K562 (cell line): Measurements from ENCODE around the gene PLA2G4D. TPM values are rescaled to one million over a fixed set of nuclear protein-coding genes. Genes with fewer than 3 reads are reported as not detected.

Source experiments
- ATAC-seq: fragments of 200-7000 bp; cut with Tn5 transposase; 3 replicates; pipeline ENCODE4 v1.9.1; 2020; ENCODE audit warnings: moderate library complexity
- BruUV-seq: library from RNA; stranded (reverse); fragments of 400-500 nt; replicated peaks from 2 replicates; lab custom pipeline; 2021; lab: Mats Ljungman, UMichigan
- CTCF ChIA-PET: fragments of 300-600 bp; formaldehyde crosslinking; extraction: SDS; loops from one replicate; lab custom pipeline; 2021; ENCODE audit warnings: low intra/inter-chr PET ratio; lab: Yijun Ruan, JAX
- POLR2A ChIA-PET: fragments of 300-600, 350-650 bp; sonication (Branson Sonifier 250); formaldehyde crosslinking; extraction: SDS; loops from one replicate; lab custom pipeline; 2021; ENCODE audit warnings: antibody characterized with exemption, inconsistent platforms; lab: Yijun Ruan, JAX
- DNase-seq, 4 experiments: peaks; one replicate each; pipeline versions ENCODE4 v3.0.0 to v3.0.0-alpha.2; 2011 to 2018; ENCODE audit warnings: low spot score in 3 of 4, mixed read lengths in 3 of 4; ENCODE audit errors: extremely low read depth in 1 of 4
- FAIRE-seq: peaks from 2 replicates; lab custom pipeline; 2011; peaks lifted over from hg19 to GRCh38; lab: Jason Lieb, UNC
- H2AFZ ChIP-seq: 2 replicates; pipeline ENCODE4 v1.6.0; 2011; ENCODE audit warnings: low read depth, low read length, control low read depth, inconsistent platforms
- H3K27ac ChIP-seq: fragments of 200-600 bp; 3 replicates; pipeline ENCODE4 v1.8.0; 2011; ENCODE audit warnings: low read depth, mild to moderate bottlenecking, control low read depth, inconsistent platforms, low read length, moderate library complexity, mixed read lengths; ENCODE audit errors: extremely low read depth
- H3K27me3 ChIP-seq, 2 experiments: fragments of 300-600 bp in 1 of 2; 2 replicates in 1 of 2; 3 replicates in 1 of 2; pipeline versions ENCODE4 v1.6.0 to v1.8.0; 2011; ENCODE audit warnings: inconsistent platforms in 2 of 2, low read length in 2 of 2, mild to moderate bottlenecking in 1 of 2, mixed read lengths in 1 of 2, moderate library complexity in 1 of 2; ENCODE audit not compliant: control insufficient read depth in 2 of 2, insufficient read depth in 2 of 2
- H3K36me3 ChIP-seq: fragments of 300-600 bp; 3 replicates; pipeline ENCODE4 v1.8.0; 2011; ENCODE audit warnings: mild to moderate bottlenecking, low read length, inconsistent platforms; ENCODE audit not compliant: control insufficient read depth, insufficient read depth
- H3K4me1 ChIP-seq, 2 experiments: fragments of 200-600 bp in 1 of 2; replicated peaks in 1 of 2; 2 replicates in 1 of 2; 3 replicates in 1 of 2; pipeline versions ENCODE4 v1.5.1 to v1.8.0; 2011; ENCODE audit warnings: inconsistent platforms in 2 of 2, low read length in 2 of 2, mild to moderate bottlenecking in 1 of 2, mixed read lengths in 1 of 2, moderate library complexity in 1 of 2; ENCODE audit not compliant: control insufficient read depth in 2 of 2, insufficient read depth in 2 of 2
- H3K4me2 ChIP-seq: 2 replicates; pipeline ENCODE4 v1.6.1; 2011; ENCODE audit warnings: low read length, control low read depth, inconsistent platforms, mixed read lengths; ENCODE audit not compliant: insufficient read depth
- H3K4me3 ChIP-seq: fragments of 200-600 bp; sonication (generic), shearing (Covaris generic); 2 replicates; pipeline ENCODE4 v1.5.1; 2016; ENCODE audit warnings: control low read depth, inconsistent platforms
- H3K79me2 ChIP-seq: fragments of 200-600 bp; 3 replicates; pipeline ENCODE4 v1.8.0; 2011; ENCODE audit warnings: low read length, inconsistent platforms; ENCODE audit not compliant: control insufficient read depth, insufficient read depth
- H3K9ac ChIP-seq, 2 experiments: 2 replicates each; pipeline versions ENCODE4 v1.6.0 to v1.6.1; 2011; ENCODE audit warnings: low read depth in 2 of 2, low read length in 2 of 2, control low read depth in 1 of 2, inconsistent platforms in 1 of 2, mild to moderate bottlenecking in 1 of 2, mixed read lengths in 1 of 2; ENCODE audit not compliant: insufficient read depth in 1 of 2
- H3K9me1 ChIP-seq: one replicate; pipeline ENCODE4 v1.6.0; 2011; ENCODE audit warnings: inconsistent platforms, mild to moderate bottlenecking, low read length, moderate library complexity; ENCODE audit not compliant: control insufficient read depth, insufficient read depth
- H3K9me3 ChIP-seq: replicated peaks from 2 replicates; pipeline ENCODE4 v1.5.1; 2011; ENCODE audit warnings: low read depth, low read length, inconsistent platforms; ENCODE audit not compliant: control insufficient read depth, insufficient read depth
- H4K20me1 ChIP-seq: replicated peaks from 2 replicates; pipeline ENCODE4 v1.6.1; 2011; ENCODE audit warnings: low read length, inconsistent platforms, mixed read lengths; ENCODE audit not compliant: control insufficient read depth, insufficient read depth
- E2F3 ChIP-seq: fragments of 250-450 bp; sonication (Bioruptor Pico); IDR thresholded peaks from 2 replicates; pipeline ENCODE4 v1.4.0; 2020; ENCODE audit warnings: mild to moderate bottlenecking
- EP300 ChIP-seq: IDR thresholded peaks from 2 replicates; pipeline ENCODE4 v1.6.1; 2012; ENCODE audit warnings: low read length, improper control_type of control experiment
- FOXK2 ChIP-seq, 2 experiments: fragments of 450-650 bp; IDR thresholded peaks in 1 of 2; conservative IDR thresholded peaks in 1 of 2; 2 replicates each; pipeline ENCODE4 v1.6.1; 2016; ENCODE audit warnings: low read depth in 2 of 2, mild to moderate bottlenecking in 1 of 2
- JUN ChIP-seq, 2 experiments: sonication (generic) in 1 of 2; formaldehyde crosslinking in 1 of 2; IDR thresholded peaks; 2 replicates each; pipeline versions ENCODE4 v1.6.1 to v1.8.0; 2012 to 2022; ENCODE audit warnings: borderline replicate concordance in 2 of 2, mild to moderate bottlenecking in 2 of 2, improper control_type of control experiment in 1 of 2, low read depth in 1 of 2, low read length in 1 of 2, missing genetic modification reagents in 1 of 2
- MAFK ChIP-seq: IDR thresholded peaks from 2 replicates; pipeline ENCODE4 v1.6.1; 2011; ENCODE audit warnings: low read length, improper control_type of control experiment
- RFX5 ChIP-seq: IDR thresholded peaks from 2 replicates; pipeline ENCODE4 v1.6.1; 2011; ENCODE audit warnings: low read depth, mild to moderate bottlenecking, improper control_type of control experiment, low read length
- SNIP1 ChIP-seq: fragments of 450-650 bp; IDR thresholded peaks from 2 replicates; pipeline ENCODE4 v1.7.1; 2017; ENCODE audit warnings: low read depth, mild to moderate bottlenecking
- SRSF1 ChIP-seq: fragments of 200-400 bp; formaldehyde crosslinking; IDR thresholded peaks from 2 replicates; pipeline ENCODE4 v1.6.1; 2017; ENCODE audit warnings: mild to moderate bottlenecking, low read depth, low read length, moderate library complexity
- TAF1 ChIP-seq: IDR thresholded peaks from 2 replicates; pipeline ENCODE4 v1.6.1; 2011; ENCODE audit warnings: mild to moderate bottlenecking, low read length, moderate library complexity; ENCODE audit not compliant: insufficient read depth, control insufficient read depth, severe bottlenecking; ENCODE audit errors: extremely low read depth
- TAF9B ChIP-seq: fragments of 450-650 bp; IDR thresholded peaks from 2 replicates; pipeline ENCODE4 v1.6.1; 2018; ENCODE audit warnings: mild to moderate bottlenecking; ENCODE audit not compliant: partially characterized antibody
- ZNF133 ChIP-seq: fragments of 250-450 bp; sonication (Bioruptor Pico); IDR thresholded peaks from 2 replicates; pipeline ENCODE4 v1.4.0; 2020; ENCODE audit warnings: mild to moderate bottlenecking
- ZNF3 ChIP-seq: fragments of 250-450 bp; sonication (Bioruptor Pico); IDR thresholded peaks from 2 replicates; pipeline ENCODE4 v1.5.0; 2021; ENCODE audit warnings: mild to moderate bottlenecking, moderate library complexity
- ZNF717 ChIP-seq: fragments of 250-450 bp; sonication (Bioruptor Pico); IDR thresholded peaks from 2 replicates; pipeline ENCODE4 v1.5.0; 2021
- WGBS: fragments of 100-300 bp; shearing (Covaris generic); methylation state at CpG from one replicate; pipeline ENCODE4 v1.1.6; 2016; ENCODE audit warnings: low coverage, mixed read lengths; ENCODE audit not compliant: insufficient coverage; ENCODE audit errors: missing lambda C conversion rate; 5-methylcytosine and 5-hydroxymethylcytosine counted together
- in situ Hi-C: fragments of 300-500 bp; cut with MboI; formaldehyde crosslinking; loops from 4 replicates; pipeline ENCODE4 v1.15.0; 2018; ENCODE audit warnings: inconsistent platforms, mixed read lengths
- intact Hi-C: fragments of 100-400 bp; cut with micrococcal nuclease; formaldehyde crosslinking; loops from 2 replicates; pipeline ENCODE4 v1.14.2; 2022
- polyA plus RNA-seq, 8 experiments: library from polyadenylated mRNA; depleted of rRNA in 4 of 8; stranded (reverse) in 5 of 8; unstranded in 3 of 8; fragments of >200 nt; fragmentation: Nextera tagmentation in 2 of 8; fragmentation: Illumina TruSeq in 1 of 8; extraction: Ambion mirVana in 2 of 8; extraction: Trizol in 1 of 8; gene quantifications; 2 replicates each; pipeline versions ENCODE4 v1.2.1 to v1.2.3, GENCODE V29; 2011 to 2014; ENCODE audit warnings: inconsistent platforms in 1 of 8, missing spikeins in 1 of 8
- total RNA-seq, 7 experiments: library from RNA; depleted of rRNA in 6 of 7; stranded (reverse); fragments of >200 nt in 6 of 7; fragmentation: Illumina TruSeq in 2 of 7; extraction: Trizol in 2 of 7; gene quantifications; 2 replicates each; pipeline versions ENCODE4 v1.2.1 to v1.2.3, GENCODE V29; 2011 to 2021; ENCODE audit warnings: low replicate concordance in 1 of 7
- TF ChIP-seq, protein P1 (sequence below), 2 experiments: fragments of 450-650 bp; conservative IDR thresholded peaks; 2 replicates each; pipeline ENCODE4 v1.6.1; 2017; ENCODE audit warnings: mild to moderate bottlenecking in 2 of 2, moderate library complexity in 2 of 2

The PLA2G4D gene
- total and polyA plus RNA-seq, 9 of the 15 experiments (the other 6 are each of a cell fraction or from before 2014, with no cell fraction given): 0.04 TPM; not detected in 8

DNA sequence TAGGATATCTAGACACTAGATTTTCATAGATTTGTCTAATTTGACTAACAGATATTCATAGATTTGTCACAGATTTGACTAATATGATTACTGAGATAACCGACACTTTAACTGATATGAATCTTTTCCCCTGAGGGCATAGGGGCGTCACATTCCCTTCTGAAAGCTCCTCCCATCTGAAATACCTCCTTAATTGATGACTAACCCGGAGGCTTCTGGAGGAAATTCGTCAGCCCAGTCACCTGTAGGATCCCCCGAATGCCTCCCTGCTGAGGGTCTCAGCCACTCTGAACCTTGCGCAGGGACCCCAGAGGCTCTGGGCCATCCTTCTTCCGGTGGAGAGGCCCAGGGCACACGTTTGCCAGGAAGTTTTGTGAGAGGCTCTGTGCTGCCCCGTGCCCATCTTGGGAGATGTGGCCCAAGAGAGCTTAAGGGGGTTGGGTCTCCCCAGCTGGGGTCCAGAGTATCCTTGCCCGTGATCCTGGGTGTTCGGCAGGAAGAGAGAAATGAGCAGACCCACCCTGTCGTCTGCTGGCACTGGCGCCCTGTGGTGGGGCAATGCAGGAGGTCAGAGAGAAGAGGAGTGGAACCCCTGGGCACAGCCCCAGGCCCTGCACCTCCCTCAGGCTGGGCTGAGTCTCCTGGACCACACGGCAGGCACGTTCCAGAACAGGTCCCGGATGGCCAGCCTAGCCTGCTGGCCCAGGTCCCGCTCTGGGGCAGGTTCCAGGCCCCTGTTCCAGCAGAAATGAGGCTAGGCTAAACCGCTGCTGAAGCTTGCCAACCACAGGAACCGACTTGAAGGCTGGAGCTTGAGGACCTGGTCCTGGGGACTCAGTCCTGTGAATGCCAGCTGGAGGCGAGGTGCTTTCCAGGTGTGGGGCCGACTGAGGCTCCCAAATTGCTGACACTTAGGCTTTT is 1.7 kb downstream of the PLA2G4D start:
- H3K4me1 ChIP-seq: no peaks in the 10 kb centered on the region
- no peaks in the 10 kb centered on the region for H4K20me1 ChIP-seq
- no peaks in the 10 kb centered on the region for H3K9me3 ChIP-seq
- no peaks in the 10 kb centered on the region for H3K79me2 ChIP-seq
- H3K27ac ChIP-seq: no peak overlapping the region
- no peak overlapping the region for H3K4me3 ChIP-seq
- H3K4me2 ChIP-seq: no peak overlapping the region
- FAIRE-seq: no peak
- TF ChIP-seq SRSF1: no peak
- TF ChIP-seq ZNF717 (CRISPR knock-in tag): no peak
- TF ChIP-seq E2F3 (CRISPR knock-in tag): no peak
- TF ChIP-seq, protein P1, sequence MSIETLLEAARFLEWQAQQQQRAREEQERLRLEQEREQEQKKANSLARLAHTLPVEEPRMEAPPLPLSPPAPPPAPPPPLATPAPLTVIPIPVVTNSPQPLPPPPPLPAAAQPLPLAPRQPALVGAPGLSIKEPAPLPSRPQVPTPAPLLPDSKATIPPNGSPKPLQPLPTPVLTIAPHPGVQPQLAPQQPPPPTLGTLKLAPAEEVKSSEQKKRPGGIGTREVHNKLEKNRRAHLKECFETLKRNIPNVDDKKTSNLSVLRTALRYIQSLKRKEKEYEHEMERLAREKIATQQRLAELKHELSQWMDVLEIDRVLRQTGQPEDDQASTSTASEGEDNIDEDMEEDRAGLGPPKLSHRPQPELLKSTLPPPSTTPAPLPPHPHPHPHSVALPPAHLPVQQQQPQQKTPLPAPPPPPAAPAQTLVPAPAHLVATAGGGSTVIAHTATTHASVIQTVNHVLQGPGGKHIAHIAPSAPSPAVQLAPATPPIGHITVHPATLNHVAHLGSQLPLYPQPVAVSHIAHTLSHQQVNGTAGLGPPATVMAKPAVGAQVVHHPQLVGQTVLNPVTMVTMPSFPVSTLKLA (conservative IDR thresholded peaks at IDR 0.05): no peak
- no peak for TF ChIP-seq EP300
- no peak for TF ChIP-seq TAF1
- no peak for TF ChIP-seq TAF9B
- no peak for TF ChIP-seq FOXK2 (conservative IDR thresholded peaks at IDR 0.05 in 1 of 2, IDR thresholded peaks at IDR 0.05 in 1 of 2; ENCODE audit: low read depth in 2 of 2)
- no peak for TF ChIP-seq SNIP1
- TF ChIP-seq MAFK: no peak
- no peak for TF ChIP-seq ZNF3
- no peak for TF ChIP-seq JUN (IDR thresholded peaks at IDR 0.05; ENCODE audit: borderline replicate concordance, low read depth, low read length)
- no peak for TF ChIP-seq JUN (CRISPR knock-in tag; IDR thresholded peaks at IDR 0.05; ENCODE audit: borderline replicate concordance)
- no peak for TF ChIP-seq RFX5
- no peak for TF ChIP-seq ZNF133
- no peak for DNase-seq
- no peaks in the 10 kb centered on the region for H3K36me3 ChIP-seq
- intact Hi-C loops: no loop called here
- CTCF ChIA-PET: no interaction called here
- no peak overlapping the region for H2AFZ ChIP-seq
- BruUV-seq: no TSS peak
- POLR2A ChIA-PET: interaction anchor here (0.6 to 1.6 kb wide), 4 partner anchors 9 to 758 kb away, joined by 3 read pairs; no protein-coding TSS in a partner anchor
- 14% methylated on average over 19 of the region's 21 CpGs for WGBS
- peaks cover 30 to 69% of the 10 kb centered on the region in 2 experiments; a peak in 4 of 5 replicates for H3K27me3 ChIP-seq
- H3K9ac ChIP-seq: no peak overlapping the region
- in situ Hi-C loops: no loop called here
- no peaks in the 10 kb centered on the region for H3K9me1 ChIP-seq
- no peak for ATAC-seq
